Measurements from ENCODE around the gene SLC23A3. TPM values are rescaled to one million over a fixed set of nuclear protein-coding genes. Genes with fewer than 3 reads are reported as not detected.

Gene SLC23A3
- total and polyA plus RNA-seq, 9 of the 15 experiments (the other 6 are each of a cell fraction or from before 2014, with no cell fraction given): 0.06 to 0.64 (median 0.16) TPM

GRCh38 chr2:219175928-219176817, 6.3 kb upstream of the SLC23A3 start:
- no peaks in the 10 kb centered on the region for H4K20me1 ChIP-seq (replicated peaks; ENCODE audit: control insufficient read depth, insufficient read depth, low read length)
- H3K4me2 ChIP-seq (ENCODE audit: insufficient read depth, low read length): peak overlapping the region; percentile 100
- ChIA-PET CTCF (ENCODE audit: low intra/inter-chr PET ratio) (no interaction called here), POLR2A (interaction anchor here (0.6 to 1.7 kb wide), 12 partner anchors 9 to 119 kb away, joined by 3 to 9 read pairs (median 4); partner anchors contain the start of genes DNAJB2 and ZFAND2B)
- H3K9me1 ChIP-seq (ENCODE audit: control insufficient read depth, insufficient read depth, low read length): no peaks in the 10 kb centered on the region
- FAIRE-seq (no peak), ATAC-seq (peak; percentile 66), DNase-seq (ENCODE audit: extremely low read depth in 1 of 4, low spot score in 3 of 4) (peak in 3 of 4 experiments; percentile 30 to 50 (median 39))
- peak overlapping the region; percentile 90 to 94 for H3K9ac ChIP-seq (ENCODE audit: insufficient read depth in 1 of 2, low read depth in 2 of 2, low read length in 2 of 2)
- no peaks in the 10 kb centered on the region for H3K9me3 ChIP-seq (replicated peaks; ENCODE audit: control insufficient read depth, insufficient read depth, low read depth, low read length)
- no TSS peak for BruUV-seq (replicated peaks)
- peaks cover 50% of the 10 kb centered on the region; the same call in 2 of the 3 replicates for H3K36me3 ChIP-seq (ENCODE audit: control insufficient read depth, insufficient read depth, low read length)
- no peaks in the 10 kb centered on the region for H3K27me3 ChIP-seq (ENCODE audit: control insufficient read depth in 2 of 2, insufficient read depth in 2 of 2, low read length in 2 of 2)
- in situ Hi-C loops (cut with MboI) (no loop called here), intact Hi-C loops (cut with micrococcal nuclease) (loop anchor here (2.0 kb wide), 1 partner anchor 31 kb away; the partner anchor contains the start of gene ZFAND2B)
- 3% methylated on average over 26 of the region's 45 CpGs for WGBS (ENCODE audit: insufficient coverage, low coverage, missing lambda C conversion rate)
- H2AFZ ChIP-seq (ENCODE audit: low read depth, low read length): peak overlapping the region; percentile 88
- peak overlapping the region; percentile 97 for H3K27ac ChIP-seq (ENCODE audit: extremely low read depth, low read depth, low read length)
- peaks cover 13 to 25% of the 10 kb centered on the region in 2 experiments; a peak in 4 of 5 replicates for H3K4me1 ChIP-seq (replicated peaks in 1 of 2; ENCODE audit: control insufficient read depth in 2 of 2, insufficient read depth in 2 of 2, low read length in 2 of 2)
- peaks cover 42% of the 10 kb centered on the region for H3K79me2 ChIP-seq (ENCODE audit: control insufficient read depth, insufficient read depth, low read length)
- peak overlapping the region; percentile 80 for H3K4me3 ChIP-seq
- TF ChIP-seq THRAP3 (IDR thresholded peaks at IDR 0.05; ENCODE audit: borderline replicate concordance) (no peak), AFF4 (CRISPR knock-in tag; IDR thresholded peaks at IDR 0.05) (0 out of 2 replicates have a peak, but pooled peaks have one; percentile 5), ZKSCAN3 (CRISPR knock-in tag; IDR thresholded peaks at IDR 0.05) (no peak), ZBTB7A (IDR thresholded peaks at IDR 0.05; ENCODE audit: borderline replicate concordance, control insufficient read depth, low read depth, low read length) (peak; percentile 97), NFE2 (IDR thresholded peaks at IDR 0.05; ENCODE audit: low read depth) (no peak), PRDM10 (IDR thresholded peaks at IDR 0.05; ENCODE audit: partially characterized antibody) (peak; percentile 4), KLF13 (tag; IDR thresholded peaks at IDR 0.05; ENCODE audit: borderline replicate concordance, low read depth) (0 out of 2 replicates have a peak, but pooled peaks have one; percentile 9), TFAP4 (CRISPR knock-in tag; IDR thresholded peaks at IDR 0.05; ENCODE audit: borderline replicate concordance) (peak; percentile 3; the same call in 1 of the 2 replicates), SAP30 (IDR thresholded peaks at IDR 0.05; ENCODE audit: borderline replicate concordance, insufficient read depth, low read depth, low read length, poor library complexity, severe bottlenecking) (peak; percentile 22), HDAC1 (IDR thresholded peaks at IDR 0.05) (peak in 1 of 2 experiments; percentile 19; a peak in 1 of 4 replicates)
